ENCODE measurements around the gene RIN3.
A peak's percentile ranks its signal among the peaks of the same experiment; 100 is the strongest.

Gene RIN3

DNA sequence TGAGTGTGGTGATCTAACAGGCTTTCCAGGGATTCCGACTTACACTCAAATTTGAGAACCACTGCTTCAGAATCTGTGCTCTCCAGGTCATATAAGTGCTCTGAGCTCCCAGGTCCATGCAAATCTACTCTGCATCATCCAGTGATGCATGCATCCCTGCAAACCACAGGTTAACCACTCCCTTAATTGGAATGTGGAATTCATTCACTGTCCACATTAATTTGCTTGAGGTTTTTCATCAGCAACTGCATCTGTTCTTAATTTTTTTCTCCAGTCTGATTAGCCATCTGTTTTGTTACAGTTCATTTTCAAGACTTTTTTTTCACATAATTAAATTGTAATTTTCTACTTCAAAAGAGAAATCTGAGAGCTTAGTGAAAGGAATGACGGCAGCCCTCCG, 43.4 kb upstream of the RIN3 start:
- DNase-seq (ENCODE audit: low spot score): peak; percentile 83
- H3K27ac ChIP-seq: no peak overlapping the region
- TF ChIP-seq, protein P1, sequence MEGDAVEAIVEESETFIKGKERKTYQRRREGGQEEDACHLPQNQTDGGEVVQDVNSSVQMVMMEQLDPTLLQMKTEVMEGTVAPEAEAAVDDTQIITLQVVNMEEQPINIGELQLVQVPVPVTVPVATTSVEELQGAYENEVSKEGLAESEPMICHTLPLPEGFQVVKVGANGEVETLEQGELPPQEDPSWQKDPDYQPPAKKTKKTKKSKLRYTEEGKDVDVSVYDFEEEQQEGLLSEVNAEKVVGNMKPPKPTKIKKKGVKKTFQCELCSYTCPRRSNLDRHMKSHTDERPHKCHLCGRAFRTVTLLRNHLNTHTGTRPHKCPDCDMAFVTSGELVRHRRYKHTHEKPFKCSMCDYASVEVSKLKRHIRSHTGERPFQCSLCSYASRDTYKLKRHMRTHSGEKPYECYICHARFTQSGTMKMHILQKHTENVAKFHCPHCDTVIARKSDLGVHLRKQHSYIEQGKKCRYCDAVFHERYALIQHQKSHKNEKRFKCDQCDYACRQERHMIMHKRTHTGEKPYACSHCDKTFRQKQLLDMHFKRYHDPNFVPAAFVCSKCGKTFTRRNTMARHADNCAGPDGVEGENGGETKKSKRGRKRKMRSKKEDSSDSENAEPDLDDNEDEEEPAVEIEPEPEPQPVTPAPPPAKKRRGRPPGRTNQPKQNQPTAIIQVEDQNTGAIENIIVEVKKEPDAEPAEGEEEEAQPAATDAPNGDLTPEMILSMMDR (conservative IDR thresholded peaks at IDR 0.05; ENCODE audit: low read depth): no peak
- CTCF ChIA-PET: no interaction called here
- POLR2A ChIA-PET (ENCODE audit: low non-redundant PET): no interaction called here

DNA sequence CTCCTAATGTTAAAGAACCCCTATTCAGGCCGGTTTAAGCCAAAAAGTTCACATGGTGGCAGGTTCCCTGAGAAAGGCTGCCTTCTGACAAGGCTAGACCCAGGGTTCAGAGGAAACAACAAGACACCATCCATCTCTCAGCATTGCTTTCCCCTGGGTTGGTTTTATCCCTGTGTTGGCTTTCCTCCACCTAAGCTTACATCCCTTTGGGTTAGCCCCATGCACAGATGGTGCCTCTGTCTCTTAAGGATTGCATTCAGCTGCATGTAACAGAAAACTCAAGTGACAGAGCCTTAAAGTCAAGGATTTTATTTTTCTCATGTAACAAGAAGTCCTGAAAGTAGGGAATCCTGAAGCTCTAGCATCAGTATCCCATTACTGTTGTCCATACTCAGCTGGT, 42.8 kb upstream of the RIN3 start:
- ChIA-PET CTCF (no interaction called here), POLR2A (ENCODE audit: low non-redundant PET) (no interaction called here)
- no peak overlapping the region for H3K27ac ChIP-seq
- TF ChIP-seq, protein P1 (conservative IDR thresholded peaks at IDR 0.05; ENCODE audit: low read depth): no peak
- DNase-seq (ENCODE audit: low spot score): no peak

DNA sequence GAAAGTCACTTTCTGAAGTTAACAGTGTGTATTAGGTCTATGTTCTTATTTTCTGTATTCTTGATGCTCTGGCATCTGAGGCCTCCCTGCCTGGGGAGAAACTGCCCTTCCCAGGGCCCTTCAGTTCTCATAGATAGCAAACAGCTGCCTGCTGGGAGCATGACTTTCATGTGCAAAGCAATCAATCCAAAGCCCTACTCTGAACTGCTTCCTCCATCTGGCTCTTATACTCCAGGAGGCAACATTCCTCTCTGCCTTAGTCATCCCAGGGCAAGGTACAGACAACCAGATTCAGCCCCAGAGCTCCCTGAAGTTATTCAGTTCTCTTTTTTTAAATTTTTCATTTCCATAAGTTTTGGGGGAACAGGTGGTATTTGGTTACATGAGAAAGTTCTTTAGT, 41.7 kb upstream of the RIN3 start:
- ChIA-PET CTCF (interaction anchor here (0.6 kb wide), 1 partner anchor 1872 kb away, joined by 4 read pairs; no protein-coding TSS in a partner anchor), POLR2A (ENCODE audit: low non-redundant PET) (no interaction called here)
- H3K27ac ChIP-seq: no peak overlapping the region
- TF ChIP-seq, protein P1 (conservative IDR thresholded peaks at IDR 0.05; ENCODE audit: low read depth): no peak
- DNase-seq (ENCODE audit: low spot score): peak; percentile 90

DNA sequence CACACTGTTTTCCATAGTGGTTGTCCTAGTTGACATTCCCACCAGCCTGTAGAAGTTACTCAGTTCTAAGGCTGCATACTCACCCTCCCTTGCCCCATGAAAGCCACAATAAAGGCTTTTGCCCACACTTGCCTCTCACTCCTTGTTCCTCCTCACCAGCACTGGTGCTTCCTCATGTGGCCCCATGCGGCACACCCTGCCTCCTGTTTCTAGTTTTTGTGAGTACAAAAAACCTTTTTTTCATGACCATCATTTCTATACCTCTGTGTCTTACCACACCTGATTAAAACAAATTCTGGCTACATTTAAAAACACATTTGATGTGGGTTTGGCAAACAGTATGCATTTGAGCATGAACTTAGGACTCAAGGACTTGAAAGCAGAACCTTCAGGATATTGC, 40.7 kb upstream of the RIN3 start:
- ChIA-PET CTCF (interaction anchor here (1.0 kb wide), 1 partner anchor 40 kb away, joined by 3 read pairs; no protein-coding TSS in a partner anchor), POLR2A (ENCODE audit: low non-redundant PET) (no interaction called here)
- TF ChIP-seq, protein P1 (conservative IDR thresholded peaks at IDR 0.05; ENCODE audit: low read depth): no peak
- no peak for DNase-seq (ENCODE audit: low spot score)
- H3K27ac ChIP-seq: no peak overlapping the region

DNA sequence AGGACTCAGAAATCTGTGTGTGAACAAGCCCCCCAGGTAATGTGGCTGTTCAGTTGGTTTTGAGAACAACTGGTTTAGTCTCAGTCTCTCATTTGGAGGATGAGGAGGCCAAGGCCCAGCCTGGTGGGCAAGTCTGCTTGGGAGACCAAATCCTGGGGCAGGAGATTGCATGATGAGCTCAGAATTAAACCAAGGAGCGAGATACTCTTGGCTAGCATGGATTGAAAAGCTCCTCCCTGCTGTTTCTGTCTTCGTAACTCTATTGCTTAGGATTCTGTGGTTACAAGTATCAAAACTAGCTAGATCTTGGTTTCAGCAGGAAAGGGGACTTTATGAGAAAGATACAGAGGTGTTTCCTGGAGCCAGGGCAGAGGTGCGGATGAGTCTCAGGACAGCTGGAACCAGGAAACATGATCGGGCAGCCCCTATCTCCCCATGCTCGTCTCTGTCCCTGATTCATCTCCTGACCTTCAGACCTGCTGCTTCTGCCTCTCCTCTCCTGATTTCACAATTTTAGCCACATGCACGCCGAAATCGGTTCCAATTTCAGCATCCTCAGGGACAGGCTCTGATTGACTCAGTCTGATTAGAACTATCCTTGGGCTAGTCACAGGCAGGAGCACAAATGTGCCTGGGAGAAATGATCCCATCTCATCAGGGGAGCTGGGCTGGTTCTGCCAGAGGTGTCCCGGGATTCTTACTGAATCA, 40.2 kb upstream of the RIN3 start:
- POLR2A ChIA-PET (ENCODE audit: low non-redundant PET): interaction anchor here (0.6 kb wide), 1 partner anchor 44 kb away, joined by 4 read pairs; no protein-coding TSS in a partner anchor
- CTCF ChIA-PET: interaction anchor here (0.9 to 1.0 kb wide), 2 partner anchors 39 to 214 kb away, joined by 3 read pairs; no protein-coding TSS in a partner anchor
- DNase-seq (ENCODE audit: low spot score): no peak
- TF ChIP-seq, protein P1 (conservative IDR thresholded peaks at IDR 0.05; ENCODE audit: low read depth): no peak
- H3K27ac ChIP-seq: no peak overlapping the region

DNA sequence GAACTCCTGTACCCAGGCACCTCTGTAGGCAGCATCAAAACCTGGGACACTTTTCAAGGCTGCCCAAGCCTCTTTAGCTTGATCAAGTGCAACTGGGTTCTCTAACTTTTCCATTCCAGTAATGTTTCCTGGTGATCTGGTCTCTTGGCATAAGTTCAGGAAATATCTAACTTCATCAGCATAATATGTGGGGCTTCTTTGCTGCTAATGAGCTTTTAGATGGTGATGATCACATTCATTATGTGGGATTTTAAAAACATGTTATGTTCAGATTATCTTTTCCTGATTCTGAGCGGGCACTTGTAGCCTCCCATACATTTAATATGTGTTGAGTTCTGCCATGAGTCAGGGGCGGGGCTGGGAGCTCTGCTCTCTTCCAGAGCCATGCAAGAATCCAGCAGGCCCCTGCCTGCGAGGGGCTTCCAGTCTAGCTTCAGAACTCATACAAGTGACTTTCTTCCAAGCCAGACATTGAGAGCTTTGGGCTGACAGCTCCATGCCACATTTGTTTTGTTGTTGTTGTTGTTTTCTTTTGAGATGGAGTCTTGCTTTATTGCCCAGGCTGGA, 39.5 kb upstream of the RIN3 start:
- CTCF ChIA-PET: interaction anchor here (0.9 to 1.0 kb wide), 2 partner anchors 39 to 213 kb away, joined by 3 read pairs; no protein-coding TSS in a partner anchor
- TF ChIP-seq, protein P1 (conservative IDR thresholded peaks at IDR 0.05; ENCODE audit: low read depth): no peak
- no peak for DNase-seq (ENCODE audit: low spot score)
- H3K27ac ChIP-seq: no peak overlapping the region
- POLR2A ChIA-PET (ENCODE audit: low non-redundant PET): interaction anchor here (0.6 kb wide), 1 partner anchor 44 kb away, joined by 4 read pairs; no protein-coding TSS in a partner anchor
